Neural cell (in vitro differentiated cells): ENCODE measurements around the gene NPFFR1. TPM values are rescaled to one million over a fixed set of nuclear protein-coding genes. Genes with fewer than 3 reads are reported as not detected.

Source experiments
- H2AFZ ChIP-seq: fragments of 200-600, 300-800 bp; sonication (generic), shearing (Covaris generic); 2 replicates; pipeline ENCODE4 v1.6.0; 2014; ENCODE audit warnings: low read depth, mild to moderate bottlenecking, antibody characterized with exemption, low read length, moderate library complexity
- H3F3A ChIP-seq: fragments of 200-600 bp; shearing (Covaris generic); 2 replicates; pipeline ENCODE4 v1.6.1; 2016; ENCODE audit warnings: mild to moderate bottlenecking, moderate library complexity, mixed read lengths, antibody characterized with exemption, low read length; ENCODE audit not compliant: insufficient read depth, poor library complexity, severe bottlenecking
- H3K27ac ChIP-seq: fragments of 200-600, 300-800 bp; sonication (generic), shearing (Covaris generic); 2 replicates; pipeline ENCODE4 v1.5.1; 2014; ENCODE audit warnings: mild to moderate bottlenecking, low read length, moderate library complexity
- H3K27me3 ChIP-seq: fragments of 300-800, 200-600 bp; sonication (generic), shearing (Covaris generic); 2 replicates; pipeline ENCODE4 v1.6.0; 2014; ENCODE audit warnings: mild to moderate bottlenecking, low read depth, low read length, moderate library complexity; ENCODE audit not compliant: insufficient read depth
- H3K36me3 ChIP-seq: fragments of 300-800, 200-600 bp; sonication (generic), shearing (Covaris generic); 2 replicates; pipeline ENCODE4 v1.5.1; 2014; ENCODE audit warnings: mild to moderate bottlenecking, antibody characterized with exemption, low read length, moderate library complexity; ENCODE audit not compliant: insufficient read depth
- H3K4me2 ChIP-seq: fragments of 300-800, 200-600 bp; sonication (generic), shearing (Covaris generic); 2 replicates; pipeline ENCODE4 v1.6.0; 2014; ENCODE audit warnings: mild to moderate bottlenecking, low read length
- H3K4me3 ChIP-seq: fragments of 300-800, 200-600 bp; sonication (generic), shearing (Covaris generic); 2 replicates; pipeline ENCODE4 v1.5.1; 2014; ENCODE audit warnings: mild to moderate bottlenecking, low read length, moderate library complexity
- H3K79me2 ChIP-seq: fragments of 200-600 bp; shearing (Covaris generic); replicated peaks from 2 replicates; pipeline ENCODE4 v1.6.0; 2014; ENCODE audit warnings: mild to moderate bottlenecking, low read length, moderate library complexity; ENCODE audit not compliant: insufficient read depth
- H3K9ac ChIP-seq: fragments of 300-800, 200-600 bp; sonication (generic), shearing (Covaris generic); 2 replicates; pipeline ENCODE4 v1.6.1; 2016; ENCODE audit warnings: mild to moderate bottlenecking, low read length, mixed read lengths
- H3K9me2 ChIP-seq: fragments of 200-600 bp; shearing (Covaris generic); 2 replicates; pipeline ENCODE4 v1.6.1; 2016; ENCODE audit warnings: mild to moderate bottlenecking, low read length, mixed read lengths; ENCODE audit not compliant: insufficient read depth
- H3K9me3 ChIP-seq: fragments of 200-600, 300-800 bp; sonication (generic), shearing (Covaris generic); 2 replicates; pipeline ENCODE4 v1.6.1; 2016; ENCODE audit warnings: mild to moderate bottlenecking, mixed run types, low read length, moderate library complexity, mixed read lengths
- H4K20me1 ChIP-seq: fragments of 200-600 bp; shearing (Covaris generic); 2 replicates; pipeline ENCODE4 v1.6.1; 2016; ENCODE audit warnings: mild to moderate bottlenecking, mixed run types; ENCODE audit not compliant: insufficient read depth
- CTCF ChIP-seq: fragments of 450-650 bp; IDR thresholded peaks from 2 replicates; pipeline ENCODE4 v1.5.1; 2014; ENCODE audit warnings: antibody characterized with exemption, mild to moderate bottlenecking, moderate library complexity; ENCODE audit not compliant: poor library complexity, severe bottlenecking
- EP300 ChIP-seq: fragments of 450-650 bp; conservative IDR thresholded peaks from 2 replicates; pipeline ENCODE4 v1.6.1; 2014; ENCODE audit warnings: antibody characterized with exemption, mild to moderate bottlenecking, moderate library complexity; ENCODE audit not compliant: poor library complexity, severe bottlenecking
- EZH2 ChIP-seq: fragments of 200-600, 300-800 bp; shearing (Covaris generic), sonication (generic); IDR thresholded peaks from 2 replicates; pipeline ENCODE4 v1.6.1; 2014; ENCODE audit warnings: antibody characterized with exemption, low read length, borderline replicate concordance, mild to moderate bottlenecking; ENCODE audit not compliant: insufficient read depth, poor library complexity, severe bottlenecking
- MXI1 ChIP-seq: fragments of 450-650 bp; conservative IDR thresholded peaks from 2 replicates; pipeline ENCODE4 v1.6.1; 2014; ENCODE audit warnings: antibody characterized with exemption, mild to moderate bottlenecking; ENCODE audit not compliant: poor library complexity, severe bottlenecking
- POLR2AphosphoS5 ChIP-seq: IDR thresholded peaks from 2 replicates; pipeline ENCODE4 v1.6.1; 2012
- RAD21 ChIP-seq: fragments of 450-650 bp; conservative IDR thresholded peaks from 2 replicates; pipeline ENCODE4 v1.6.1; 2014; ENCODE audit warnings: antibody characterized with exemption, mild to moderate bottlenecking, moderate library complexity
- REST ChIP-seq: IDR thresholded peaks from 2 replicates; pipeline ENCODE4 v1.6.1; 2012; ENCODE audit warnings: borderline replicate concordance
- SMC3 ChIP-seq: fragments of 450-650 bp; conservative IDR thresholded peaks from 2 replicates; pipeline ENCODE4 v1.6.1; 2014; ENCODE audit warnings: antibody characterized with exemption, mild to moderate bottlenecking, moderate library complexity; ENCODE audit not compliant: poor library complexity
- TAF1 ChIP-seq: IDR thresholded peaks from 2 replicates; pipeline ENCODE4 v1.6.1; 2012; ENCODE audit warnings: low read depth
- polyA plus RNA-seq: library from polyadenylated mRNA; depleted of rRNA; stranded (reverse); fragments of >200 nt; gene quantifications from 2 replicates; pipeline ENCODE4 v1.2.3, GENCODE V29; 2014

NPFFR1 gene
- polyA plus RNA-seq, 1 donor from 2014 or later: 0.07 TPM

- Histone ChIP-seq H3K27me3 (peaks cover 24% of the 10 kb centered on the region), H3K9me3 (no peaks in the 10 kb centered on the region), H3K9ac (no peak overlapping the region), H3K27ac (no peak overlapping the region), H4K20me1 (no peaks in the 10 kb centered on the region), H3K9me2 (no peaks in the 10 kb centered on the region), H3K36me3 (no peaks in the 10 kb centered on the region), H3K79me2 (no peaks in the 10 kb centered on the region), H2AFZ (no peak overlapping the region), H3K4me3 (no peak overlapping the region), H3K4me2 (no peak overlapping the region), H3F3A (no peaks in the 10 kb centered on the region)
- TF ChIP-seq POLR2AphosphoS5 (no peak), EZH2 (no peak), EP300 (no peak), CTCF (no peak), MXI1 (no peak), RAD21 (no peak), TAF1 (no peak), SMC3 (no peak), REST (no peak)
Measured at GRCh38 chr10:70286616-70287015, 2.8 kb upstream of the NPFFR1 start.

GRCh38 chr10:70285476-70285831, 1.6 kb upstream of the NPFFR1 start:
- H3K27me3 ChIP-seq: peaks cover 24% of the 10 kb centered on the region
- no peak for TF ChIP-seq TAF1
- TF ChIP-seq REST: no peak
- no peak for TF ChIP-seq RAD21
- no peak for TF ChIP-seq EP300
- TF ChIP-seq SMC3: no peak
- TF ChIP-seq CTCF: no peak
- no peak for TF ChIP-seq EZH2
- TF ChIP-seq POLR2AphosphoS5: no peak
- no peak for TF ChIP-seq MXI1
- no peaks in the 10 kb centered on the region for H4K20me1 ChIP-seq
- no peaks in the 10 kb centered on the region for H3F3A ChIP-seq
- H3K9ac ChIP-seq: no peak overlapping the region
- H3K4me3 ChIP-seq: no peak overlapping the region
- no peak overlapping the region for H3K27ac ChIP-seq
- no peak overlapping the region for H2AFZ ChIP-seq
- no peaks in the 10 kb centered on the region for H3K9me3 ChIP-seq
- H3K79me2 ChIP-seq: no peaks in the 10 kb centered on the region
- H3K9me2 ChIP-seq: no peaks in the 10 kb centered on the region
- H3K4me2 ChIP-seq: no peak overlapping the region
- H3K36me3 ChIP-seq: no peaks in the 10 kb centered on the region
